NCI-H128 (cell line): ENCODE data around the gene KCNJ18.
"Not testable (repeated sequence)": the region's sequence is repeated elsewhere in the genome, so short reads cannot be mapped to it uniquely, and the experiment has no call there.

Experiments used
- DNase-seq: peaks from one replicate; lab custom pipeline; 2025; ENCODE audit not compliant: unreplicated experiment; lab: John Stamatoyannopoulos, UW

KCNJ18 gene

GRCh38 chr17:21670361-21671155 is 21.8 kb upstream of the KCNJ18 start:
- not testable (repeated sequence) for DNase-seq

GRCh38 chr17:21671437-21671836 is 20.9 kb upstream of the KCNJ18 start:
- not testable (repeated sequence) for DNase-seq

GRCh38 chr17:21671871-21672270 is 20.5 kb upstream of the KCNJ18 start:
- not testable (repeated sequence) for DNase-seq

- DNase-seq = not testable (repeated sequence)
These were observed 18.7 kb upstream of the KCNJ18 start for GRCh38 chr17:21673451-21674241.

- no peak for DNase-seq
These were observed 18.0 kb upstream of the KCNJ18 start for GRCh38 chr17:21674242-21674731.

- DNase-seq = not testable (repeated sequence)
These were observed 17.2 kb upstream of the KCNJ18 start for GRCh38 chr17:21674891-21675738.

GRCh38 chr17:21675739-21676130 is 16.6 kb upstream of the KCNJ18 start:
- DNase-seq = not testable (repeated sequence)

- DNase-seq = no peak
These were observed 15.8 kb upstream of the KCNJ18 start for GRCh38 chr17:21676281-21677111.

GRCh38 chr17:21677126-21677910 is 15.0 kb upstream of the KCNJ18 start:
- no peak for DNase-seq

GRCh38 chr17:21677911-21678310 is 14.4 kb upstream of the KCNJ18 start:
- no peak for DNase-seq

- DNase-seq = no peak
These were observed 13.8 kb upstream of the KCNJ18 start for GRCh38 chr17:21678393-21679081.

GRCh38 chr17:21679256-21680146 is 12.8 kb upstream of the KCNJ18 start:
- DNase-seq = no peak

GRCh38 chr17:21680366-21680765 is 12.0 kb upstream of the KCNJ18 start:
- no peak for DNase-seq

GRCh38 chr17:21680850-21681351 is 11.4 kb upstream of the KCNJ18 start:
- DNase-seq = not testable (repeated sequence)

- DNase-seq = not testable (repeated sequence)
These were observed 10.7 kb upstream of the KCNJ18 start for GRCh38 chr17:21681576-21681975.

- not testable (repeated sequence) for DNase-seq
These were observed 10.2 kb upstream of the KCNJ18 start for GRCh38 chr17:21682130-21682529.

GRCh38 chr17:21683142-21683712 is 9.1 kb upstream of the KCNJ18 start:
- not testable (repeated sequence) for DNase-seq
